Activated CD8-positive, alpha-beta T cell treated with anti-CD3 and anti-CD28 coated beads for 36 hours (primary cell): Measurements from ENCODE around the gene HIGD1B. TPM values are rescaled to one million over a fixed set of nuclear protein-coding genes. Genes with fewer than 3 reads are reported as not detected.

Source experiments
- ATAC-seq: fragments of 200-7000 bp; cut with Tn5 transposase; one replicate; pipeline ENCODE4 v1.10.0; 2021; ENCODE audit warnings: mild to moderate bottlenecking, moderate library complexity
- CTCF ChIA-PET: fragments of 350-600 bp; sonication (Branson Sonifier 250); formaldehyde crosslinking; loops from one replicate; lab custom pipeline; 2021; ENCODE audit warnings: antibody characterized with exemption; lab: Charles Lee
- POLR2A ChIA-PET: fragments of 350-600 bp; sonication (Branson Sonifier 250); formaldehyde crosslinking; loops from one replicate; lab custom pipeline; 2021; ENCODE audit warnings: antibody characterized with exemption; lab: Charles Lee
- DNase-seq: peaks from one replicate; pipeline ENCODE4 v3.0.0-alpha.2; 2020
- H3K27ac Mint-ChIP-seq: one replicate; pipeline ENCODE4 v1.8.0; 2021; ENCODE audit warnings: mild to moderate bottlenecking, mixed read lengths
- H3K27me3 Mint-ChIP-seq: one replicate; pipeline ENCODE4 v1.8.0; 2021; ENCODE audit warnings: mixed read lengths
- H3K36me3 Mint-ChIP-seq: one replicate; pipeline ENCODE4 v1.8.0; 2021; ENCODE audit warnings: low read depth, mixed read lengths
- H3K4me1 Mint-ChIP-seq: one replicate; pipeline ENCODE4 v1.8.0; 2021; ENCODE audit warnings: low read depth, mixed read lengths
- H3K4me3 Mint-ChIP-seq: one replicate; pipeline ENCODE4 v1.8.0; 2021; ENCODE audit warnings: mild to moderate bottlenecking, moderate library complexity, mixed read lengths
- H3K9me3 Mint-ChIP-seq: one replicate; pipeline ENCODE4 v1.8.0; 2021; ENCODE audit warnings: mixed read lengths
- intact Hi-C: fragments of 100-400 bp; cut with micrococcal nuclease; formaldehyde crosslinking; loops from one replicate; pipeline ENCODE4 v1.10.0; 2022
- total RNA-seq, 2 experiments: library from RNA; stranded (reverse); gene quantifications; one replicate each; pipeline ENCODE4 v1.2.3, GENCODE V29; 2021
- TF ChIP-seq, protein P1 (sequence below): fragments of 200-600 bp; IDR thresholded peaks from one replicate; pipeline ENCODE4 v1.8.0; 2022; ENCODE audit warnings: antibody characterized with exemption, mild to moderate bottlenecking

Gene HIGD1B
- total RNA-seq, 2 experiments from 2014 or later = not detected

DNA sequence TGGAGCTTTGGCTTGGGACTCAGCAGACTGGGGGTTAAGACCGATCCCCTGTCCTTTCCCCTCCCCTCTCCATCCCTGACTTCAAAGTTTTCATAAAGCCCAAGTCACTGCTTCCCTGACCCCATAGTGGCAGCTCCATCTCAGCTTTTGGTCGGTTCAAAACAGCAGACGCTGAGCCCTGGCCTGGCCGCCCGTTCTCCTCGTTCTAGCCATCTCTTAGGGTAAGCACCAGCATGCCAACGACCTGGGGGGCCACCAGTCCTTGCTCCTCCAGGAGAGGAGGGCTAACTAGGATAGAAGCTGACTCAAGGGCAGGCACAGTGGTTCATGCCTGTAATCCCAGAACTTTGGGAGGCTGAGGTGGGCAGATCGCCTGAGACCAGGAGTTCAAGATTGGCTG is 1.5 kb upstream of the HIGD1B start:
- H3K27ac Mint-ChIP-seq = no peak overlapping the region

DNA sequence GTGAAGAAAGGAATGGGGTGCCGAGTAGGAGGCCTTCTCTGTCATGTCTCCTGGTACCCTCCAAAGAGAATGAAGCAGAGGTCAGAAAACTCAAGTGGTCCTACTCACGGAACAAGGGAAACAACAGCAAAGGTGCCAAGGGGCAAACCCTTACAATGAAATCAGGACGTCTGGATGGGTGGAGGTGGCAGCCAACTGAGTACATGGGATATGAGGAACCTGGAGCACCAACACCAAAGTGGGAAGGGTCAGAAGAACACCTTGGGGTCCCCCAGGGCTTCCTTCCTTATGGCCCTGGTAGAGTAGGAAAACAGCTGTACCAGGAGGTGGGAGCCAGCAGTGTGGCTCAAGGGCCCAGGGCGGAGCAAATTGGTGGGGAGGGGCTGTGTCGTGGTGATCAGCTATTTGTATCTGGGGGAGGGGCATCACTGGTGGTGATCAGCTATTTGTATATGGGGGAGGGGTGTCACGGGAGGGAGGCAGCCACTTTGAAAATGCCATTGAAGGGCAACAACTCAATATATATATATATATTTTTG is 643 bp downstream of the HIGD1B start:
- ChIA-PET POLR2A (no interaction called here), CTCF (interaction anchor here (1.0 to 1.3 kb wide), 3 partner anchors 9 to 73 kb away, joined by 3 to 5 read pairs (median 4); no protein-coding TSS in a partner anchor)
- DNase-seq (no peak), ATAC-seq (no peak)
- intact Hi-C loops = no loop called here
- Mint-ChIP-seq H3K27me3 (no peaks in the 10 kb centered on the region), H3K36me3 (peaks cover 14% of the 10 kb centered on the region), H3K27ac (no peak overlapping the region), H3K4me1 (no peaks in the 10 kb centered on the region), H3K4me3 (no peak overlapping the region), H3K9me3 (no peaks in the 10 kb centered on the region)
- TF ChIP-seq, protein P1, sequence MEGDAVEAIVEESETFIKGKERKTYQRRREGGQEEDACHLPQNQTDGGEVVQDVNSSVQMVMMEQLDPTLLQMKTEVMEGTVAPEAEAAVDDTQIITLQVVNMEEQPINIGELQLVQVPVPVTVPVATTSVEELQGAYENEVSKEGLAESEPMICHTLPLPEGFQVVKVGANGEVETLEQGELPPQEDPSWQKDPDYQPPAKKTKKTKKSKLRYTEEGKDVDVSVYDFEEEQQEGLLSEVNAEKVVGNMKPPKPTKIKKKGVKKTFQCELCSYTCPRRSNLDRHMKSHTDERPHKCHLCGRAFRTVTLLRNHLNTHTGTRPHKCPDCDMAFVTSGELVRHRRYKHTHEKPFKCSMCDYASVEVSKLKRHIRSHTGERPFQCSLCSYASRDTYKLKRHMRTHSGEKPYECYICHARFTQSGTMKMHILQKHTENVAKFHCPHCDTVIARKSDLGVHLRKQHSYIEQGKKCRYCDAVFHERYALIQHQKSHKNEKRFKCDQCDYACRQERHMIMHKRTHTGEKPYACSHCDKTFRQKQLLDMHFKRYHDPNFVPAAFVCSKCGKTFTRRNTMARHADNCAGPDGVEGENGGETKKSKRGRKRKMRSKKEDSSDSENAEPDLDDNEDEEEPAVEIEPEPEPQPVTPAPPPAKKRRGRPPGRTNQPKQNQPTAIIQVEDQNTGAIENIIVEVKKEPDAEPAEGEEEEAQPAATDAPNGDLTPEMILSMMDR = no peak

More for the DNA sequence above, 1.5 kb upstream of the HIGD1B start:
- no peak for DNase-seq
- H3K9me3 Mint-ChIP-seq = no peaks in the 10 kb centered on the region
- CTCF ChIA-PET = interaction anchor here (1.1 to 2.1 kb wide), 2 partner anchors 31 to 67 kb away, joined by 4 to 7 read pairs; no protein-coding TSS in a partner anchor
- TF ChIP-seq, protein P1 = no peak
- POLR2A ChIA-PET = interaction anchor here (0.5 to 0.6 kb wide), 2 partner anchors 33 to 175 kb away, joined by 3 read pairs; no protein-coding TSS in a partner anchor
- peaks cover 3% of the 10 kb centered on the region for H3K36me3 Mint-ChIP-seq
- H3K27me3 Mint-ChIP-seq = no peaks in the 10 kb centered on the region
- H3K4me1 Mint-ChIP-seq = peaks cover under 1% of the 10 kb centered on the region
- intact Hi-C loops = no loop called here
- no peak for ATAC-seq
- H3K4me3 Mint-ChIP-seq = no peak overlapping the region

DNA sequence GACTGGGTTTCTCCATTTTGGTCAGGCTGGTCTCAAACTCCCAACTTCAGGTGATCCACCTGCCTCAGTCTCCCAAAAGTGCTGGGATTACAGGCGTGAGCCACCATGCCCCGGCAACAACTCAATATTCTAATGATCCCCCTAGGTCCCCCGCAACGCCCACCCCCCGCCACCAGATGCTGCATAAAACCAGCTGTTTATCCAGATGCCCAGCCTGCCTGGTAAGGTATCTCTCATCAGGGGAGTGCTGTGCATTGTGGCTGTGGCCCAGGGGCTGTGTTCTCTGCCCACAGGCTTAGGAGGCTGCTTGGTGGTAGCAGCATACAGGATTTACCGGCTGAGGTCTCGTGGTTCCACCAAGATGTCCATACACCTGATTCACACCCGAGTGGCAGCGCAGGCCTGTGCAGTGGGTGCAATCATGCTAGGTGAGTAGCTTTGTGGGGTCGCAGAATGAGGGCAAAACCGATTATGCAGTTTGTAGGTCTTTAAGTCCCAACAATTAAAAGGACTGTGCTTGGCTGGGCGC is 1.3 kb downstream of the HIGD1B start:
- no peaks in the 10 kb centered on the region for H3K9me3 Mint-ChIP-seq
- ATAC-seq (no peak), DNase-seq (no peak)
- peaks cover 21% of the 10 kb centered on the region for H3K36me3 Mint-ChIP-seq
- H3K27ac Mint-ChIP-seq = no peak overlapping the region
- intact Hi-C loops = no loop called here
- no peaks in the 10 kb centered on the region for H3K27me3 Mint-ChIP-seq
- TF ChIP-seq, protein P1 = no peak
- no peaks in the 10 kb centered on the region for H3K4me1 Mint-ChIP-seq
- ChIA-PET POLR2A (no interaction called here), CTCF (interaction anchor here (1.0 kb wide), 1 partner anchor 70 kb away, joined by 3 read pairs; no protein-coding TSS in a partner anchor)
- H3K4me3 Mint-ChIP-seq = no peak overlapping the region

DNA sequence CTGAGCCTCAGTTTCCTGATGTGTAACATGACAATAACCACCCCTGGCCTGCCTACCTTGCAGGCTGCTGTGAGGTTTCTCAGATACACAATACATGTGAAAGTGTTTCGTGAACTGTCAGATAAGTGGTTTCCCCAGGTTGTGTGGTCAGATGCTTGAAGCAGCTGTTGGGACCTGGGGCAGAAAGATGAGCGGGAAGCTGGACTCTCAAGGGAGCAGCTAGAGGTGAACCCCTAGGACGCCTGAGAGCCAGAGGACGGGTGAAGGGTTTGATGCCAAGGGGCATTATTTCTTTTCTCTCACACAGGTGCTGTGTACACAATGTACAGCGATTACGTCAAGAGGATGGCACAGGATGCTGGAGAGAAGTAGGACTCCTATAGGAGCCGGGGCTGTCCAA is 2.3 kb downstream of the HIGD1B start:
- TF ChIP-seq, protein P1 = no peak
- intact Hi-C loops = no loop called here
- no peaks in the 10 kb centered on the region for H3K9me3 Mint-ChIP-seq
- ATAC-seq (no peak), DNase-seq (no peak)
- ChIA-PET POLR2A (no interaction called here), CTCF (interaction anchor here (1.0 kb wide), 2 partner anchors 23 to 76 kb away, joined by 3 read pairs; no protein-coding TSS in a partner anchor)
- peaks cover 30% of the 10 kb centered on the region for H3K36me3 Mint-ChIP-seq
- H3K4me1 Mint-ChIP-seq = no peaks in the 10 kb centered on the region
- no peak overlapping the region for H3K4me3 Mint-ChIP-seq
- H3K27me3 Mint-ChIP-seq = no peaks in the 10 kb centered on the region
- H3K27ac Mint-ChIP-seq = no peak overlapping the region

DNA sequence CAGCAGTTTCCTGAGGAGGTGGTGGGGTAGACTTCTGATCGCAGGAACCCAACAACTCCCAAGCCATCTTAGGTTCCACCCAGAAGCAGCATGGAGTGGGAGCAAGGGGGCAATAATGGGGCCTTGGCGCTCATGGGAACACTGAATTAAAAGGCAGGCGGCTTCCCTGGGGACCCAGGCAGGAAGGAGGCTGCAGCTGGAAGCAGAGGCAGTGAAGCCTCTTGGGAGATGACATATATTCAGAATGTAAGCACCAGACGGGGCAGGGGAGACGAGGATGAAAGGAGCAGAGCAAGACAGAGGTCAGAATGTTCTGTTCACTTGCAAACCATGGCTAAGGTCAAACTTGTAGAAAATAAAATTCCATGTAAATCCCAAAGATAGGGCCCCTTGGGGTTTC is 2.9 kb downstream of the HIGD1B start:
- ChIA-PET CTCF (interaction anchor here (0.7 to 1.0 kb wide), 3 partner anchors 24 to 76 kb away, joined by 3 read pairs; no protein-coding TSS in a partner anchor), POLR2A (no interaction called here)
- TF ChIP-seq, protein P1 = no peak
- DNase-seq (no peak), ATAC-seq (no peak)
- no peaks in the 10 kb centered on the region for H3K9me3 Mint-ChIP-seq
- peaks cover 33% of the 10 kb centered on the region for H3K36me3 Mint-ChIP-seq
- no peaks in the 10 kb centered on the region for H3K4me1 Mint-ChIP-seq
- no peak overlapping the region for H3K27ac Mint-ChIP-seq
- H3K27me3 Mint-ChIP-seq = no peaks in the 10 kb centered on the region
- intact Hi-C loops = no loop called here
- no peak overlapping the region for H3K4me3 Mint-ChIP-seq
